Esophagus squamous epithelium (tissue), 5 donors: ENCODE data around the gene BIN1. TPM values are rescaled to one million over a fixed set of nuclear protein-coding genes. Genes with fewer than 3 reads are reported as not detected.
A peak's percentile ranks its signal among the peaks of the same experiment; 100 is the strongest.

Experiments used
- DNase-seq: peaks from one replicate; lab custom pipeline; 2025; lab: John Stamatoyannopoulos, UW
- H3K27ac ChIP-seq, 4 donors: fragments of 200-600 bp; sonication (generic); one replicate each; pipeline ENCODE4 v1.5.1; 2016 to 2019; ENCODE audit warnings: mild to moderate bottlenecking in 1 of 4
- H3K27me3 ChIP-seq, 4 donors: fragments of 200-600 bp; sonication (generic); 1 replicate in 3 of 4; 2 replicates in 1 of 4; pipeline versions ENCODE4 v1.5.1 to v1.6.0; 2017 to 2021; ENCODE audit warnings: antibody characterized with exemption in 1 of 4
- H3K36me3 ChIP-seq, 3 donors: fragments of 200-600 bp; sonication (generic); one replicate each; pipeline ENCODE4 v1.5.1; 2016 to 2019
- H3K4me1 ChIP-seq, 3 donors: fragments of 200-600 bp; sonication (generic); one replicate each; pipeline ENCODE4 v1.5.1; 2017 to 2019
- H3K4me3 ChIP-seq, 4 donors: fragments of 200-600 bp; sonication (generic); 1 replicate in 3 of 4; 2 replicates in 1 of 4; pipeline ENCODE4 v1.5.1; 2016 to 2019; ENCODE audit warnings: mild to moderate bottlenecking in 2 of 4, moderate library complexity in 1 of 4
- H3K9me3 ChIP-seq, 3 donors: fragments of 200-600 bp; sonication (generic); one replicate each; pipeline ENCODE4 v1.5.1; 2016 to 2019
- CTCF ChIP-seq, 6 experiments: fragments of 450-650 bp in 4 of 6; fragments of 200-600 bp in 2 of 6; sonication (generic) in 2 of 6; IDR thresholded peaks; one replicate each; pipeline ENCODE4 v1.5.1; 2016 to 2019; ENCODE audit warnings: antibody characterized with exemption in 6 of 6, mild to moderate bottlenecking in 4 of 6, moderate library complexity in 4 of 6
- POLR2A ChIP-seq, 4 donors: fragments of 450-650 bp; IDR thresholded peaks; one replicate each; pipeline ENCODE4 v1.6.1; 2017; ENCODE audit warnings: antibody characterized with exemption in 4 of 4, mild to moderate bottlenecking in 4 of 4, moderate library complexity in 3 of 4
- WGBS, 2 donors: methylation state at CpG; one replicate each; pipeline ENCODE4 v1.1.5; 2018; 5-methylcytosine and 5-hydroxymethylcytosine counted together
- intact Hi-C: fragments of 100-400 bp; cut with DNase I; formaldehyde crosslinking; loops from one replicate; pipeline ENCODE4 v1.15.0; 2022
- total RNA-seq, 4 donors: library from RNA; depleted of rRNA; stranded (reverse); fragments of >200 nt; gene quantifications; one replicate each; pipeline ENCODE4 v1.1.0, GENCODE V29; 2016
- donor health status: DM: yes; HTN: yes; CAD: no.

BIN1 gene
- total RNA-seq, 4 donors from 2014 or later: 10.8 to 23.3 (median 15.5) TPM

- peak overlapping the region in 3 of 4 donors; percentile 30 to 58 (median 52) for H3K27ac ChIP-seq
- peaks cover 4 to 51% (median 9%) of the 10 kb centered on the region in 3 donors for H3K4me1 ChIP-seq
- WGBS, 2 donors: 38 to 85% methylated on average over 1 to 2 of the region's 3 CpGs
- no peaks in the 10 kb centered on the region for H3K27me3 ChIP-seq
- H3K9me3 ChIP-seq: no peaks in the 10 kb centered on the region
- TF ChIP-seq CTCF (IDR thresholded peaks at IDR 0.05) (no peak), POLR2A (IDR thresholded peaks at IDR 0.05) (no peak)
- intact Hi-C loops: no loop called here
- no peak overlapping the region for H3K4me3 ChIP-seq
- peaks cover 0 to 12% (median 4%) of the 10 kb centered on the region in 3 donors for H3K36me3 ChIP-seq
- DNase-seq: no peak
Observed at GRCh38 chr2:127074358-127074757, 32.6 kb downstream of the BIN1 start.

- H3K4me1 ChIP-seq: peaks cover 3 to 46% (median 10%) of the 10 kb centered on the region in 3 donors
- peak overlapping the region in 3 of 4 donors; percentile 52 to 75 (median 58) for H3K27ac ChIP-seq
- peaks cover 0 to 13% (median 4%) of the 10 kb centered on the region in 3 donors for H3K36me3 ChIP-seq
- TF ChIP-seq POLR2A (IDR thresholded peaks at IDR 0.05) (no peak), CTCF (IDR thresholded peaks at IDR 0.05) (no peak)
- H3K27me3 ChIP-seq: no peaks in the 10 kb centered on the region
- no peaks in the 10 kb centered on the region for H3K9me3 ChIP-seq
- WGBS, 2 donors: 50 to 71% methylated on average over 2 to 4 of the region's 15 CpGs
- H3K4me3 ChIP-seq: no peak overlapping the region
- intact Hi-C loops: no loop called here
- DNase-seq: no peak
Observed at GRCh38 chr2:127072970-127073369, 34.0 kb downstream of the BIN1 start.

- no peak for DNase-seq
- no peak for TF ChIP-seq CTCF (IDR thresholded peaks at IDR 0.05)
- no peak for TF ChIP-seq POLR2A (IDR thresholded peaks at IDR 0.05)
- Histone ChIP-seq H3K4me1 (peaks cover 0 to 46% (median 15%) of the 10 kb centered on the region in 3 donors), H3K36me3 (peaks cover 0 to 13% (median 4%) of the 10 kb centered on the region in 3 donors), H3K9me3 (no peaks in the 10 kb centered on the region), H3K27me3 (no peaks in the 10 kb centered on the region), H3K4me3 (no peak overlapping the region), H3K27ac (peak overlapping the region in 3 of 4 donors; percentile 52 to 75 (median 58))
- intact Hi-C loops: no loop called here
- 61 to 86% methylated on average over 4 to 7 of the region's 9 CpGs for WGBS, 2 donors
Observed at GRCh38 chr2:127072396-127072795, 34.6 kb downstream of the BIN1 start.

GRCh38 chr2:127071901-127072328, 35.0 kb downstream of the BIN1 start:
- H3K27me3 ChIP-seq: no peaks in the 10 kb centered on the region
- H3K36me3 ChIP-seq: peaks cover 0 to 13% (median 4%) of the 10 kb centered on the region in 3 donors
- H3K9me3 ChIP-seq: no peaks in the 10 kb centered on the region
- WGBS, 2 donors: 80 to 81% methylated on average over 1 to 7 of the region's 9 CpGs
- TF ChIP-seq CTCF (IDR thresholded peaks at IDR 0.05): no peak
- no peak for TF ChIP-seq POLR2A (IDR thresholded peaks at IDR 0.05)
- H3K4me1 ChIP-seq: peaks cover 0 to 45% (median 14%) of the 10 kb centered on the region in 3 donors
- H3K4me3 ChIP-seq: no peak overlapping the region
- peak overlapping the region in 3 of 4 donors; percentile 36 to 52 (median 49) for H3K27ac ChIP-seq
- no peak for DNase-seq
- intact Hi-C loops: no loop called here

- Histone ChIP-seq H3K4me3 (no peak overlapping the region), H3K27me3 (no peaks in the 10 kb centered on the region), H3K27ac (no peak overlapping the region), H3K4me1 (peaks cover 9 to 60% (median 29%) of the 10 kb centered on the region in 3 donors), H3K36me3 (peaks cover 0 to 13% (median 4%) of the 10 kb centered on the region in 3 donors), H3K9me3 (no peaks in the 10 kb centered on the region)
- TF ChIP-seq CTCF (IDR thresholded peaks at IDR 0.05): no peak
- TF ChIP-seq POLR2A (IDR thresholded peaks at IDR 0.05): no peak
- WGBS, 2 donors: 79 to 83% methylated on average over 4 to 11 of the region's 11 CpGs
- intact Hi-C loops: no loop called here
- no peak for DNase-seq
Observed at GRCh38 chr2:127070221-127070620, 36.7 kb downstream of the BIN1 start.
